ENCODE results near the gene NID1. TPM values are rescaled to one million over a fixed set of nuclear protein-coding genes. Genes with fewer than 3 reads are reported as not detected.

The NID1 gene
- polyA plus RNA-seq, 1 donor from 2014 or later: 0.04 TPM

- H3K4me3 ChIP-seq (ENCODE audit: low read length): no peak overlapping the region
- no peaks in the 10 kb centered on the region for H3K9me2 ChIP-seq (ENCODE audit: insufficient read depth, low read length)
- no peaks in the 10 kb centered on the region for H3K79me2 ChIP-seq (replicated peaks; ENCODE audit: insufficient read depth, low read length)
- H2AFZ ChIP-seq (ENCODE audit: low read depth, low read length): no peak overlapping the region
- H4K20me1 ChIP-seq (ENCODE audit: insufficient read depth): no peaks in the 10 kb centered on the region
- TF ChIP-seq SMC3 (conservative IDR thresholded peaks at IDR 0.05; ENCODE audit: poor library complexity): no peak
- no peak for TF ChIP-seq RAD21 (conservative IDR thresholded peaks at IDR 0.05)
- no peak for TF ChIP-seq TAF1 (IDR thresholded peaks at IDR 0.05; ENCODE audit: low read depth)
- no peak for TF ChIP-seq MXI1 (conservative IDR thresholded peaks at IDR 0.05; ENCODE audit: poor library complexity, severe bottlenecking)
- TF ChIP-seq EP300 (conservative IDR thresholded peaks at IDR 0.05; ENCODE audit: poor library complexity, severe bottlenecking): no peak
- TF ChIP-seq EZH2 (IDR thresholded peaks at IDR 0.05; ENCODE audit: borderline replicate concordance, insufficient read depth, low read length, poor library complexity, severe bottlenecking): no peak
- no peak for TF ChIP-seq POLR2AphosphoS5 (IDR thresholded peaks at IDR 0.05)
- H3K9ac ChIP-seq (ENCODE audit: low read length): no peak overlapping the region
- no peaks in the 10 kb centered on the region for H3F3A ChIP-seq (ENCODE audit: insufficient read depth, low read length, poor library complexity, severe bottlenecking)
- H3K27me3 ChIP-seq (ENCODE audit: insufficient read depth, low read depth, low read length): no peaks in the 10 kb centered on the region
- H3K36me3 ChIP-seq (ENCODE audit: insufficient read depth, low read length): no peaks in the 10 kb centered on the region
- no peak overlapping the region for H3K27ac ChIP-seq (ENCODE audit: low read length)
- no peaks in the 10 kb centered on the region for H3K9me3 ChIP-seq (ENCODE audit: low read length)
- no peak overlapping the region for H3K4me2 ChIP-seq (ENCODE audit: low read length)
Measured at GRCh38 chr1:235943581-235944114, 121.2 kb downstream of the NID1 start.

- no peaks in the 10 kb centered on the region for H3K79me2 ChIP-seq (replicated peaks; ENCODE audit: insufficient read depth, low read length)
- H3F3A ChIP-seq (ENCODE audit: insufficient read depth, low read length, poor library complexity, severe bottlenecking): no peaks in the 10 kb centered on the region
- H3K36me3 ChIP-seq (ENCODE audit: insufficient read depth, low read length): no peaks in the 10 kb centered on the region
- H2AFZ ChIP-seq (ENCODE audit: low read depth, low read length): no peak overlapping the region
- H3K9ac ChIP-seq (ENCODE audit: low read length): no peak overlapping the region
- H3K9me2 ChIP-seq (ENCODE audit: insufficient read depth, low read length): no peaks in the 10 kb centered on the region
- no peak overlapping the region for H3K4me2 ChIP-seq (ENCODE audit: low read length)
- TF ChIP-seq EP300 (conservative IDR thresholded peaks at IDR 0.05; ENCODE audit: poor library complexity, severe bottlenecking): no peak
- no peak for TF ChIP-seq REST (IDR thresholded peaks at IDR 0.05; ENCODE audit: borderline replicate concordance)
- no peak for TF ChIP-seq TAF1 (IDR thresholded peaks at IDR 0.05; ENCODE audit: low read depth)
- TF ChIP-seq MXI1 (conservative IDR thresholded peaks at IDR 0.05; ENCODE audit: poor library complexity, severe bottlenecking): no peak
- no peak for TF ChIP-seq SMC3 (conservative IDR thresholded peaks at IDR 0.05; ENCODE audit: poor library complexity)
- TF ChIP-seq RAD21 (conservative IDR thresholded peaks at IDR 0.05): no peak
- no peak for TF ChIP-seq EZH2 (IDR thresholded peaks at IDR 0.05; ENCODE audit: borderline replicate concordance, insufficient read depth, low read length, poor library complexity, severe bottlenecking)
- no peak for TF ChIP-seq POLR2AphosphoS5 (IDR thresholded peaks at IDR 0.05)
- no peak for TF ChIP-seq CTCF (IDR thresholded peaks at IDR 0.05; ENCODE audit: poor library complexity, severe bottlenecking)
- no peak overlapping the region for H3K4me3 ChIP-seq (ENCODE audit: low read length)
- no peaks in the 10 kb centered on the region for H3K9me3 ChIP-seq (ENCODE audit: low read length)
- no peaks in the 10 kb centered on the region for H3K27me3 ChIP-seq (ENCODE audit: insufficient read depth, low read depth, low read length)
- H3K27ac ChIP-seq (ENCODE audit: low read length): no peak overlapping the region
- no peaks in the 10 kb centered on the region for H4K20me1 ChIP-seq (ENCODE audit: insufficient read depth)
Measured at GRCh38 chr1:235942979-235943575, 121.8 kb downstream of the NID1 start.
